Inferior parietal cortex (tissue), 1 donor: ENCODE data around the gene DENND1C.
"Not testable (repeated sequence)": the region's sequence is repeated elsewhere in the genome, so short reads cannot be mapped to it uniquely, and the experiment has no call there.

Experiments used
- DNase-seq: peaks from one replicate; pipeline ENCODE4 v3.0.0-alpha.2; 2016; ENCODE audit errors: extremely low spot score

Gene DENND1C

DNA sequence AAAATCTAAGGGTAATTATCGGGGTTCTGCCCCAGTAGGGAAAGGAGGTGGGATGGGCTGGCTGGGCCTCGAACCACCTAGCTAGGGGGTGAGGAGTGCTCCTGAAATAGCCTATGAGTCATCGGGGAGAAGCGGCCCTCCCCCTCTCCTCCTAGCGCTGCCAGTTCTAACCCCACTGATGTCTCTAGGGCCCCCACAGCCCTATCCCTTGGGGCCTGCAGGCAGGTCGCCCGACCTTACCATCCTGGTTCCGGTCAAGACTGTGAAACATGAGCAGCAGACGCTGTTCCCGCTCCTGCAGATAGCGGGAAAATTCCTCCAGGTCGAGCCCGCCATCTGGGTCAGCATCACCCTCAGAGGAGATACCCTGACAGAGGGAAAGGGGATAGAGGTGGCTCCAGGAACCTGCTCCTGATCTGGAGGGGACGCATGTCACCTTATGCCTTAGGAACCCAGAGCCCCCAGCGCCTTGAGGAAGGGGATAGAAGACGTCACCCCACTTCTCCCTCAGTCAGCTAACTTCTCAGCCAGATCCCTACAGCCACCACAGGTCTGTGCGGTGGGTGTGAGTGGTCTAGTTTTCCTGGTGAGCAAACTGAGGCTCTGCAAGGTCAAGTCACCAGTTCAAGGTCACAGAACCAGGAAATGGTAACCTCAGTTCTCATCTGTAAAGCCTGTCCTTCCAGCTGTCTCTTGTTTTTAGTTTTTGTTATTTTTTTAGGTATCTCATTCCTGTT, 23.5 kb downstream of the DENND1C start:
- no peak for DNase-seq

DNA sequence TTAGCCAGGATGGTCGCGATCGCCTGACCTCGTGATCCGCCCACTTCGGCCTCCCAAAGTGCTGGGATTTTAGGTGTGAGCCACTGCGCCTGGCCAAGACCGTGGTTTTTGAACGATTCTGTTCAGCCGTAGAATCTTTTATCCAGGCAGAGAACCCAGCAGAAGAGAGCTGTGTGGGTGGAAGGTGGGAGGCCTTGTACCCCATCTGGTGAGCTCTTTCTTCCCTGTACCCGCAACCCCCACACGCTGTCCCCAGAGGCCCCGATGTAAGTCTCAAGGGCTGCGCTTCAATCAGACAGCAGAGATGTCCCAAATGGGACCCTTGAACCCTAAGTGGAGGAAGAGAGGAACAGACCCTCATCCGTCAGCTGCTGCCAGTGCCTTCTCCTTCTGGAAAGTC, 25.7 kb downstream of the DENND1C start:
- DNase-seq = no peak

DNA sequence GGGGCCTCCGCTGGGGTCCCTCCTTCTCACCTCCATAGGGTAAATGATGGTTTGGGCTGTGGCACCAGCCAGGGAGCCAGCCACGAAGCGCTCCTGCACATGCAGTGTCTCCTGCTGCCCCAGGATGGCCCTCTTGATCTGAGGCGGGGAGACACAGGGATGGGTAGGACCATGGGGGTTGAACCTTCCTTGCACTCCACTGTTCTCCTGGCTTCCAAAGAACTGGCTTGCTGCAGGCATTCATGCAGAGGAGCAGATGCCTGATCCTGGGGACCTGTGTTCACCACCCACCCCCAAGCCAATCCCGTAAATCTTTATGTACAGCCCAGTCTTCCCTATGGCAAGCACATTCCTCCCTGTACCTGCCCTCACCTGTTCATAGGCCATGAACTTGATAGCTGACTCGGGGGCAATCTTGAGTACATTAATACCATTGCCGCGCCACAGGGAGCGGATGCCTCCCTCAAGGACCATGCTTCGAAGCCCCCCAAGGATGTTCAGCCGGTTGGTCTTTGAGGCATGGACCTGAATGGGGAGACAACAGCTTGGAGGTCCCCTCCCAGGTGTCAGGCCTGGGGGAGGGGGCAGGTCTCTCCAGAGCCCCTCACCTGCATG, 27.5 kb downstream of the DENND1C start:
- DNase-seq = no peak

DNA sequence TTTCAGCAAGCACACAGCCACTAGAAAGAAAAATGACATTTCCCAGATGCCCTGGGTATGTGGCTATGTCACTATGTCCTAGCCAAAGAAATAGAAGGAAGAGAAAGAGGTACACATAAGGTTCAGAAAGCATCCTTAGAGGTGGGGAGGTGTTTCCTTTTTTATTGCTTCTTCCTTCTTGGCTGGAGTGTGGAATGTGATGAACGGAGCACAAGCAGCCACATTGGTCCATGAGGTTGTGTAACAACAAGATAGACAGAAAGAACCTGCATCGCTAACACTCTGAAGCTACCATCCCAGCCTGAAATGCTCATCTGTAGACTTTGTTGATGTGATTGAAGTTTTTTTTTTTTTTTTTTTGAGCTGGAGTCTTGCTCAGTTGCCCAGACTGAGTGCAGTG, 28.7 kb downstream of the DENND1C start:
- no peak for DNase-seq

DNA sequence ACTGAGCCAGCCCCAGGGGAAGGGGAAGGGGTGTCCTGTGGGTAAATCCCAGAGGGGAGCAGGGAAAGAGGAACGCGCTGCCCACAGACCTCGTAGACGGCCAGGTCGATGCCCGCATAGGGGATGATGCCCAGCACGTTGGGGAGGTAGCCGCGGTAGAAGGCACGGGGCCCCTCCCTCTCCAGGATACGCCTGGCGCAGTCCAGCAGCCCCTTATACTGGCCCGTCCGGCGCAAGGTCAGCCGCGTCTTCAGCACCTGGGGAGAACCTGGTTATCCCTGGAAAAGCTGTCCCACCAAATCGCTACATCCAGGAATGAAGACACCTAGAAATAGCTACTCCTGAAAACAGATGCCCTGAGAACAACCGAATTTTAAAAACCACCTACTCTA, 29.4 kb downstream of the DENND1C start:
- DNase-seq = no peak

DNA sequence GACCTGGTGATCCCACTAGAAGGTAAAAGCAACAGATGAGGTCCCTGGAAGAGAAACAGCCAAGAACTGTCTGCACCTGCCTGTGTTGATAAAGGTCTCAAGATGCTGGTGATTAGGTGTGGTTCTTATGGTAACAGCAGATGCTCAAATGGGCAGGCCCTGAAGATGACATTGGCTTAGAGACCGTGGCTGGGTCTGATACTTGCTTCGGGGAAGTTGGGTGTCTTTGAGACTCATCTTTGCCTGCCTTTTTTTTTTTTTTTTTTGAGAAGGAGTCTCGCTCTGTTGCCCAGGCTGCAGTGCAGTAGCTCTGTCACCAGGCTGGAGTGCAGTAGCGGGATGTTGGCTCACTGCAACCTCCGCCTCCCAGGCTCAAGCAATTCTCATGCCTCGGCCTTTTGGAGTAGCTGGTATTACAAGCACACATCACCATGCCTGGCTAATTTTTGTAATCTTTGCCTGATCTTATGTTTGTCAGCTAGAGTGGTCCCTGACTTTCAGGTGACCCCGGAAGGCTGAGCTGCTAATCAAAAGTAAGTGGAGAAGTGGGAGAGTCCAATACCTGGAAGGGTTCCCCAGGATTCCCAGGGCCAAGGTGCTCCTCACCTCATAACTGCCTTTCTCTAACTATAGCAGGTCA, 29.9 kb downstream of the DENND1C start:
- no peak for DNase-seq

DNA sequence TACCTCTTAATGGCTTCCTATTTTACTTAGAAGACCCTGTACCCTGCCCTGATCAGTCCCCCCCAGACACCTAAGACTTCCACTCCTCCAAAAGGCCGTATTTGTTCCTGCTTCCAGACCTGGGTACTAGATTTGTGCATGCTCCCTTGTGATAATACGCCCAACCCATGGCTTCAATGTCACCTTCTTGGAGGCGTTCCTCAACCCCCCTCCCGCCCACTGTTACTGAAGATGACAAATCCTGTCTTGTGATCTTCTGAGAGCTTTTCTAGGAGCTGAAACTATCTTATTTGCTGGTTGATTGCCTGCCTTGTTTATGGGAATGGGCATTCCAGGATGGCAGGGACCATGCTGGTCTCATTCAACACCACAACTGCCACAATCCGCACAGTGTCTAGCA, 31.4 kb downstream of the DENND1C start:
- DNase-seq = no peak

DNA sequence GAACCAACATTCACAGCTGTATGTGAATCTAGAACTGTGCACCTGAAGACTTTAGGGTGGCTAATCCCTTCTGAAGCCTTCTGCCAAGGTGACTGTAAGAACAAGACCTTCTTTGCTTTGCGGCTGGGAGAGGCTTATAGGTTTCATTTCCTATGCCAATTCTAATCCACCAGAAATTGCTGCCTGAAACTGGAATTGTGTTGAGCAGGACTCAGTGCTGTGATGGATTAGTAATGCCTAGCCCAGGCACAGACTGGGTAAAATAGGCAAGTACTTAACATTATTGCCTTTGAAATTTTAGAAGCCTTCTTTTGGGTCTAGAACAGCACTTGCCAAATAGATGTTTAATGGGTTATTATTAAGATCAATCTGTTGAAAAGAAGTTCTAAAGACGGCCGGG, 33.5 kb downstream of the DENND1C start:
- DNase-seq = no peak

DNA sequence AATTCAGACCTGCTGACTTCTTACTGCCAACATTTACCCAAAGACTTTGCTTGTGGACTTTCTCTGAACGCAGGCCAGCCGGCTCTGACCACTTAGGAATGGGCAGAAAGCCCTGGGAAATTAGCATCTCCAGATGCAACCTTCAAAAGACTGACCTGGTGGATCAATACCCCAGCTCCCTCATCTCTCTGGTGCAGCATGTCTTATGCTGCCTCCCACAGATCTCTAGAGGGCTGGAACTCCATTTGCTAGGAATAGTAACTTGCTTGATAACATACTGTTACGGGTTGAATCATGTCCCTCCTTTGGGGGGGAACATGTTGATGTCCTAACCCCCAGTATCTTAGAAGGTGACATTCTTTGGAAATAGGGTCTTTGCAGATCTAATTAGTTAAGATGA, 35.1 kb downstream of the DENND1C start:
- DNase-seq = no peak

DNA sequence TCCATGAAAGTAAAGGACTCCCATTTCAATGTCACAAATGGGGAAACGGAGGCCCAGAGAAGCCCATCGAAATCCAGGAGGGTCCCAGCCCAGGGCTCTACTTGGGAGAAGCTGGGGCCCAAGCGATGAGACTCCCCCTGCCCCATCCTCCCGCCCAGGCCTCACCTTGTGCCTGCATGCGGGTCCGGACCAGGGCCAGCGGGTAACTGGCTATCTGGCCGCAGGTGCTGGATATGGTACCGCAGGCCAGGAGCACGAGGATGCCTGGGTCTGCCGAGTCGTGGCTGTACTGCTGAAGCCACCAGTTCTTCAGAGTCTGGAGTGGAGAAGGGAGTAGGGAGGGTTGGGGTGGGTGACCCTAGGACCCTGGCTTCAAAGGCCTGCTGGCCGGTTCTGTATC, 37.6 kb downstream of the DENND1C start:
- DNase-seq = no peak

DNA sequence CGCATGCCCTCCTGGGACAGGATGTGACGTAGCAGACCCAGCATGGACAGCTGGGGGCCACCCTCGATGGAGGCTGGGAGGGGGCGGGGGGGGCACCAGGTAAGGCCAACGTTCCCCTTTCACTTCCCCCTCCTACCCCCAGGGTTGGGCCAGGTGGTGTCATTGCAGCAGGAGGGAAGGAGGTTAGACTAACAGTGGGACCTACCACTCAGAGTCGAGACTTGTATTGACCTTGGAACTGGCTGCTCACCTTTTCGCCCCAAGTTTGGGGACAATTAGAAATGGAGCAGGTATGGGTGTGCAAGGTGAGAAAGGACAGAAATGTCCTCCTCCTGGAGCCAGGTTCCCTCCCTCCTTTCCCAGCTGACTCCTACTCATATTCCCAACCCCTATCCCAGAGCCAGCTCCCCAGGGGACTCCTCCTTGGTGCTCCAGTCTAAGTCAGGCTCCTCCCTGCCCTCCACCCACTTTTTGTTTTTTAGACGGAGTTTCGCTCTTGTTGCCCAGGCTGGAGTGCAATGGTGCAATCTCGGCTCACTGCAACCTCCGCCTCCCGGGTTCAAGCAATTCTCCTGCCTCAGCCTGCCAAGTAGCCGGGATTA, 39.4 kb downstream of the DENND1C start:
- DNase-seq = no peak

DNA sequence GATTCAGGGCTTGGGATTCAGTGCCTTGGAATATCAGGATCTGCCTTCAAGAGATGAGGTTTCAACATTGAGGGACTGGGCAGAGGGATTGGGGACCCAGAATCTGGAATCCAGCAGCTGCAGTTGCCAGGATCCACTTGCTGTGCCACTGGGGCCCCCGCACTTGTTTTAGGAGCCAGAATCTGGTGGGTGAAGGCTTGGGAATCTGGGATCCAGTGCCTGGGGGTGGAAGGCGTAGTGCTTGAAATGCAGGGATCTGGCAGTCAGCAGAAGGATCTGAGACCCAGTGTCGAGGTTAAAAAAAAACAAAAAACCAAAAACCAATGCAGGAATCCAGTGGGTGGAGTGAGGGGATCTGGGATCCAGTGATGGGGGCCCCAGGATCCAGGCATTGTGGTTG, 40.7 kb downstream of the DENND1C start:
- DNase-seq = no peak

DNA sequence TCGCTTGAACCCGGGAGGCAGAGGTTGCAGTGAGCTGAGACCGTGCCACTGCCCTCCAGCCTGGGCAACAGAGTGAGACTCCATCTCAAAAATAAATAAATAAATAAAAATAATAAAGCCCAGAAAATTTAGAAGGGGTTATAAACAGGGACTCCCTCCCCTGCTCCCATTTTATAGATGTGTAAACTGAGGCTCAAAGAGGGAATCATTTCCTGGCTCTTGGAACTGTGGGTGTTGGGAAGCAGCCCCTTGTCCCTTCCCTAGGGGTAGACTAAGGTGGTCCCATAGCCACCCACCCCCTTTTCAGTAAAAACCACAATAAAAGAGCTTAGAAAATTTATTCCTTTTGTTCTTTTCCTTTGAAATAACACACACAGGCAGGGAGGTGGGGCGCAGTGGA, 41.8 kb downstream of the DENND1C start:
- DNase-seq = no peak

DNA sequence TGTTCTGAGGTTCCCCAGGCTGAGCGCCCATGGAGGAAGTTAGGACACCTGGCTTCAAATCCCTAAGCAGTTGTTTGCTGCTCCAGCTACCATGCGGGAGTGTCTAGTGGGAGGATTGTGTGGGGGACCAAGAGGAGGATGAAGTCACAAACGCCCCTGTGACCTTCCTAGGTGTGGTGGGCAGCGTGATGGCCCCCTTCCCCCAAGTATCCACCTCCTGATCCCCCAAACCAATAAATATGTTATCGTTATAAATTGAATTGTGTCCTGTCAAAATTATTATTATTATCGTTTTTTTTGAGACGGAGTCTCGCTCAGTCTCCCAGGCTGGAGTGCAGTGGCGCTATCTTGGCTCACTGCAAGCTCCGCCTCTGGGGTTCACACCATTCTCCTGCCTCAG, 47.9 kb downstream of the DENND1C start, which contains the start of gene SLC25A41:
TSS of gene SLC25A41 (minus strand) at position 101 of the 400 bp plus-strand sequence. CDS start at position 31, 70 bp downstream.
- no peak for DNase-seq

DNA sequence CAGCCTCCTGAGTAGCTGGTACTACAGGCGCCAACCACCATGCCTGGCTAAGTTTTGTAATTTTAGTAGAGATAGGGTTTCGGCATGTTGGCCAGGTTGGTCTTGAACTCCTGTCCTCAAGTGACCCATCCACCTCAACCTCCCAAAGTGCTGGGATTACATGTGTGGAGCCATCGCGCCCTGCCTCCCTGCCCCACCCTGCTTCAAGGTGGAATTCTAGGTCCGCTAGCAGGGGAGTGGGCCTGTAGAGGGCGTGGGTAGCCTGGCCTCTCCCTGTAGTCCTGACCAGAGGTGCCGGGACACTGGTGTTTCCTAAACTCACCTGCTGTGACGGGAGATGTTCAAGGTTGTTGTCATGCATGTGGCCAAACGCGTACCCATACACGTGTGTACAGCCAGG, 48.4 kb downstream of the DENND1C start:
- no peak for DNase-seq

DNA sequence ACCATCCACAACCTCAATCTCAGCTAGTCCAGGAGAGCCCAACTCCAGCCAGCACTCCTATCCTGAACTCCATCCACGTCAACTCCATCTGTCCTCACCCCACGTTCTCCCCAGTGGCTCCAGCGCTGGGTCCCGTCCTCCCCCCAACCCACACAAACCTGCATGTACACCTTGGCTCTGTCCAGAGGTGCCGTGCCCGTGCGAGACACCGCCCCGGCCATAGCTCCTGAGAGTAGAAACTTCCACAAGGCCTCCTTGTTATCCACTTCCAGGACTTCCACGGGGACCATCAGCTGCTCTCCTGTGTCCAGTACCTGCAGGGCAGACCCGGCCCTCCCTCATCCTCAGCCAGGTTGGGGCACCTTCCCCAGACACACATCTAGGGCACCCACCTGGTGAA, 49.7 kb downstream of the DENND1C start:
- no peak for DNase-seq

DNA sequence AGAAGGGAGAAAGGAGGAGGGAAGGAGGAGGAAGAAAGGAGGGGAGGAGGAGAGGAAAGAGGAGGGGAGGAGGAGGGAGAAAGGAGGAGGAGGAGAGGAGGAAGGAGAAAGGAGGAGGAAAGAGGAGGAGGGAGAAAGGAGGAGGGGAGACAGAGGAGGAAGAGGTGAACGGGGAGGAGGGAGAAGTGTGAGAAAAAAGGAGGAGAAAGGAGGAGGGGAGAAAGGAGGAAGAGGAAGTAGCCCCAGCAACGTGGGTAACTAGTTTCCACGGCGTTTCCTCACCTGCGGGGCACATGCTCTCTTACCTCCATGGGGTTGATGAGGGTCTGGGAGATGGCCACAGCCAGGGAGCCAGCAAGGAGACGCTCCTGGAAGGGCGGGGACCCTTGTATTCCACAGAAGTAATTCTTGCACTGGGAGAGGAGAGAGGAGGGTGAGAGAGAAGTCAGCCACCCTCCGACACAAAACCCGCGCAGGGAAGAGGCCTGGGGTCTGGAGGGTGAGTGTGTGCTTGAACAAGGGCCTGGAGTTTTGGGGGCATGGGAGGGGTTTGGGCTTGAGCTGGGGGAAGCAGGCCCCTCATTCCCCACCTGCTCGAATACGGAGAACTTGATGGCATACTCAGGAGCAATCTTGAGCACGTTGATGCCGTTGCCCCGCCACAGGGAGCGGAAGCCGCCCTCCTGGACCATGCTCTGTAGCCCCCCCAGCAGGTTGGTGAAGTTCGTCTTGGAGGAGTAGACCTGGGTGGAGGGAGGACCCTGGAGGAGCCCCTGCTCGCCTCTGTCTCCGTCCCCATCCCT, 52.0 kb downstream of the DENND1C start:
- no peak for DNase-seq

DNA sequence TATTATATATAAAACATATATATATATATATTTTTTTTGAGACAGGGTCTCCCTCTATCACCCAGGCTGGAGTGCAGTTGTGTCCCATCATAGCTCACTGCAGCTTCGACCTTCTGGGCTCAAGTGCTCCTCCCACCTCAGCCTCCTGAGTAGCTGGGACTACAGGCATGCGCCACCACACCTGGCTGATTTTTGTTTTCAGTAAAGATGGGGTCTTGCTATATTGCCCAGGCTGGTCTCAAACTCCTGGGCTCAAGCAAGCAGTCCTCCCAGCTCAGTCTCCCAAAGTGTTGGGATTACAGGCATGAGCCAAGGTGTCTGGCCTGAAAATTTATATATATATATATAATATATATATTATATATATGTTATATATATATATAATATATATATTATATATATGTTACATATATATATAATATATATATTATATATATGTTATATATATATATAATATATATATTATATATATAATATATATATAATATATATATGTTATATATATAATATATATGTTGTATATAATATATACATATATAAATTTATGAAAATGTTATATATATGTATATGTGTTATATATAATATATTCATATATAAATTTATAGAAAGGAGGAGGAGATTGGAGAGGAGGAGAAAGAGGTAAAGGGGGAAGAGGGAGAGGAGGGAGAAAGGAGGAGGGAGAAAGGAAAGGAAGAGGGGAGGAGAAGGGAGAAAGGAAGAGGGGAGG, 52.7 kb downstream of the DENND1C start:
- DNase-seq = not testable (repeated sequence)

DNA sequence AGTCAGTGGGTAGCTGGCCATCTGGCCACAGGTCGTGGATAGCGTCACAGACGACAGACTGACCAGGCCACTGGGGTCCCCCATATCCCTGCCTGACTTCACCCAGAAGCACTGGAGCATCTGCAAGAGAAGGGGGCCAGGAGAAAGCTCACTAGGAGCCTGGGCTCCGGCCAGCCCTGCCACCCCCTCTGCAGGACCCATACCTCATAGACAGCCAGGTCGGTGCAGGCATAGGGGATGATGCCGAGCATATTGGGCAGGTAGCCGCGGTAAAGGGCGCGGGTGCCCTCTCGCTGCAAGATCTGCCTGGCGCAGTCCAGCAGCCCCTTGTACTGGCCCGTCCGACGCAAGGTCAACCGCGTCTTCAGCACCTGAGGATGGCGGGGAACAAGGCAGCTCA, 54.5 kb downstream of the DENND1C start:
- DNase-seq = no peak

DNA sequence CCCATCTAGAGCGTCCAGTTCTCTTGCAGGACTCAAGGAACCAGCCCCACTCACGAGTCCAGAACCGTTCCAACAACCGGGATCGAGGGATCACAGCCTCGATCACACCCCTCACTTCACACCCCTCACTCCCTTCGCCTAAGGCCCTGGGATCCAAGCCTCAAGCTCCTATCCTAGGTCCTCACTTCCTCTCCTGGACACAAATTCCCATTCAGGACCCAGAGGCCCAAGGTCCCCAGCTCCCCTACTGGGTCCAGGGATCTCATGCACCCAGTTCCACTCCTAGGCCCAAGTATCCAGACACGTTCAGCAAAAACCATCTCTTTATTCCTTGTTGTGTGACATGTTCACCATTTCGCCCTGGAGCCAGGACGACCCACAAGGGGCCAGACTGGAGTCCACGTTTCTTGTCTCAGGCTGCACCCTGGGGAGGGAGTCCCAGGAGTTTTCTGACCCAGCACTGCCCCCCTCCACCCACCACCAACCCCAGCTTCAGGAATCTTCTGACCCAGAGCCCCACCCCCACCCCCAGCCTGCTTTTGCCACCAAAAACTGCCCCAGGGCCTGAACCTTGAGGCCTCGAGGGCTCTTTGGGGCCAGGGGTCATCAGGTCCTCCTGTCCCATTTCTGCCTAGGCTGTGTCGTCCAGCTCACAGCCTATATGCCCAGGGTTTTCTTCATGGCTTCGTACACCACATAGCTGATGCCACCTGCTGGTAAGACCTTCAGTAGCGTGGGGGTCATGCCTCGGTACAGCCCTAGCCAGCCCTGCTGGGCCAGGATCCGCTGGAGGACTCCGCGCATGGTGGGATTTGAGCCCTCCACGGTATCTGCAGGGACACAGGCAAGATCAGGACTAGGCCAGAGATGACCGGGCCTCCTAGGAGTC, 55.6 kb downstream of the DENND1C start:
- DNase-seq = no peak
